UCSD-AML1 (cell line): ENCODE data around the gene RAB6A.

Experiments
- DNase-seq: peaks from one replicate; lab custom pipeline; 2025; ENCODE audit not compliant: unreplicated experiment; lab: John Stamatoyannopoulos, UW

RAB6A gene

GRCh38 chr11:73656985-73657384 is 103.9 kb downstream of the RAB6A start:
- DNase-seq = no peak

- DNase-seq = no peak
These were observed 105.2 kb downstream of the RAB6A start for GRCh38 chr11:73655686-73656085.

GRCh38 chr11:73654482-73655021 is 106.3 kb downstream of the RAB6A start:
- no peak for DNase-seq

GRCh38 chr11:73653996-73654395 is 106.9 kb downstream of the RAB6A start:
- DNase-seq = no peak

- no peak for DNase-seq
These were observed 107.9 kb downstream of the RAB6A start for GRCh38 chr11:73652856-73653559.

- DNase-seq = no peak
These were observed 108.7 kb downstream of the RAB6A start for GRCh38 chr11:73652046-73652730.

GRCh38 chr11:73651661-73652045 is 109.2 kb downstream of the RAB6A start:
- DNase-seq = no peak

- no peak for DNase-seq
These were observed 109.6 kb downstream of the RAB6A start for GRCh38 chr11:73651252-73651651.

- no peak for DNase-seq
These were observed 110.5 kb downstream of the RAB6A start for GRCh38 chr11:73650400-73650799.

GRCh38 chr11:73649206-73649605 is 111.7 kb downstream of the RAB6A start:
- no peak for DNase-seq

GRCh38 chr11:73648571-73649046 is 112.3 kb downstream of the RAB6A start:
- no peak for DNase-seq

GRCh38 chr11:73648121-73648520 is 112.8 kb downstream of the RAB6A start:
- DNase-seq = no peak

- no peak for DNase-seq
These were observed 113.3 kb downstream of the RAB6A start for GRCh38 chr11:73647459-73648100.

- DNase-seq = no peak
These were observed 114.8 kb downstream of the RAB6A start, which contains the start of gene PLEKHB1 for GRCh38 chr11:73645972-73646631. Gene PLEKHB1 (plus strand): TSS chr11:73646581. CDS start chr11:73646609, 28 bp downstream.

GRCh38 chr11:73645121-73645969 is 115.5 kb downstream of the RAB6A start:
- DNase-seq = no peak

- DNase-seq = no peak
These were observed 119.2 kb downstream of the RAB6A start for GRCh38 chr11:73641668-73642067.

- no peak for DNase-seq
These were observed 120.3 kb downstream of the RAB6A start for GRCh38 chr11:73640592-73640991.

- no peak for DNase-seq
These were observed 123.9 kb downstream of the RAB6A start for GRCh38 chr11:73637012-73637411.

- DNase-seq = no peak
These were observed 124.6 kb downstream of the RAB6A start for GRCh38 chr11:73636249-73636648.

GRCh38 chr11:73635721-73636120 is 125.2 kb downstream of the RAB6A start:
- no peak for DNase-seq
